NCI-H2227 (cell line): ENCODE measurements around the gene EPB41L4A.
"Not testable (repeated sequence)": the region's sequence is repeated elsewhere in the genome, so short reads cannot be mapped to it uniquely, and the experiment has no call there.

Experiments used
- DNase-seq: peaks from one replicate; lab custom pipeline; 2025; ENCODE audit not compliant: unreplicated experiment; lab: John Stamatoyannopoulos, UW

The EPB41L4A gene, protein sequence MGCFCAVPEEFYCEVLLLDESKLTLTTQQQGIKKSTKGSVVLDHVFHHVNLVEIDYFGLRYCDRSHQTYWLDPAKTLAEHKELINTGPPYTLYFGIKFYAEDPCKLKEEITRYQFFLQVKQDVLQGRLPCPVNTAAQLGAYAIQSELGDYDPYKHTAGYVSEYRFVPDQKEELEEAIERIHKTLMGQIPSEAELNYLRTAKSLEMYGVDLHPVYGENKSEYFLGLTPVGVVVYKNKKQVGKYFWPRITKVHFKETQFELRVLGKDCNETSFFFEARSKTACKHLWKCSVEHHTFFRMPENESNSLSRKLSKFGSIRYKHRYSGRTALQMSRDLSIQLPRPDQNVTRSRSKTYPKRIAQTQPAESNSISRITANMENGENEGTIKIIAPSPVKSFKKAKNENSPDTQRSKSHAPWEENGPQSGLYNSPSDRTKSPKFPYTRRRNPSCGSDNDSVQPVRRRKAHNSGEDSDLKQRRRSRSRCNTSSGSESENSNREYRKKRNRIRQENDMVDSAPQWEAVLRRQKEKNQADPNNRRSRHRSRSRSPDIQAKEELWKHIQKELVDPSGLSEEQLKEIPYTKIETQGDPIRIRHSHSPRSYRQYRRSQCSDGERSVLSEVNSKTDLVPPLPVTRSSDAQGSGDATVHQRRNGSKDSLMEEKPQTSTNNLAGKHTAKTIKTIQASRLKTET

GRCh38 chr5:112419164-112419985 lies at the start of gene EPB41L4A:
EPB41L4A (minus strand) TSS chr5:112419277; CDS start chr5:112419039, 238 bp downstream.
- DNase-seq: peak; percentile 58

GRCh38 chr5:112467485-112467884 lies 48.4 kb upstream of the EPB41L4A start:
- DNase-seq: no peak

GRCh38 chr5:112466261-112466660 lies 47.2 kb upstream of the EPB41L4A start:
- not testable (repeated sequence) for DNase-seq

GRCh38 chr5:112447187-112447760 lies 28.2 kb upstream of the EPB41L4A start:
- not testable (repeated sequence) for DNase-seq

DNA sequence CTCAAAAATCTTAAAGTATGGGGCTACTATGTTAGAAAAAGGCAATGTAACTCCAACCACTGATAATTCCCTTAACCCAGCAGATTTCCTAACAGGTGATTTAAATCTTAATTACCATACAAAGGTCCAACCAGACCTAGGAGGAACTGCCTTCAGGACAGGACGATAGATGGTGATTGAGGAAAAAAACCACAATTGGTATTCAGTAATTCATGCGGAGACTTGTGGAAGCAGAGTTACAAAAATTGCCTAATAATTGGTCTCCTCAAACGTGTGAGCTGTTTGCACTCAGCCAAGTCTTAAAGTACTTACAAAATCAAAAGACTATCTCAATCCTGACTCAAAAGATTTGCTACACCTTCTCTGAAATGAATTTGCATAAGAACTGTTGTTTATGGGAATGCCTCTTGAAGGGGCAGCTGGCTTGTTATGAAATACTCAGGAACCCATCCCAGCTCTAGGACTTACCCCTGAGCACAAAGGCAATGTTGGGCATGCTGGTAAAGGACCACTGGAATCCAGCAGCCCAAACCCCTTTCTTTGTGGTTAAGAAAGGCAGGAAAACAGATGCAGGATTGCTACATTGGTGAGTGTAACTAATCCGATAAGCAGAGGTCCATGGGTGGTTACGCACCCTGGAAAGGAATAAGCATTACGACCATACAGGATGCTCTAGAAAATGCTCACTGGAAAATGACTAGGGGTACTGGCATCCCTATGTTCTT lies 26.7 kb upstream of the EPB41L4A start:
- DNase-seq: no peak

- DNase-seq: not testable (repeated sequence)
Observed at GRCh38 chr5:112443932-112444331, 24.9 kb upstream of the EPB41L4A start.

GRCh38 chr5:112440031-112440430 lies 21.0 kb upstream of the EPB41L4A start:
- no peak for DNase-seq

DNA sequence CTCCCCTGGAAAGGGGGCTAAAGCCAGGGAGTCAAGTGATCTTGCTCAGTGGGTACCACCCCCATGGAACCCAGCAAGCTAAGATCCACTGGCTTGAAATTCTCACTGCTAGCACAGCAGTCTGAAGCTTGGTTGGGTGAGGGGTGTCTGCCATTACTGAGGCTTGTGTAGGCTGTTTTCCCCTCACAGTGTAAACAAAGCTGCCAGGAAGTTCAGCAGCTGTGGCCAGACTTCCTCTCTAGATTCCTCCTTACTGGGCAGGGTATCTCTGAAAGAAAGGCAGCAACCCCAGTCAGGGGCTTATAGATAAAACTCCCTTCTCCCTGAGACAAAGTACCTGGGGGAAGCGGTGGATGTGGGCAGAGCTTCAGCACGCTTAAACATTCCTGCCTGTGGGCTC lies 17.1 kb upstream of the EPB41L4A start:
- DNase-seq: no peak

GRCh38 chr5:112434641-112435040 lies 15.6 kb upstream of the EPB41L4A start:
- DNase-seq: no peak

DNA sequence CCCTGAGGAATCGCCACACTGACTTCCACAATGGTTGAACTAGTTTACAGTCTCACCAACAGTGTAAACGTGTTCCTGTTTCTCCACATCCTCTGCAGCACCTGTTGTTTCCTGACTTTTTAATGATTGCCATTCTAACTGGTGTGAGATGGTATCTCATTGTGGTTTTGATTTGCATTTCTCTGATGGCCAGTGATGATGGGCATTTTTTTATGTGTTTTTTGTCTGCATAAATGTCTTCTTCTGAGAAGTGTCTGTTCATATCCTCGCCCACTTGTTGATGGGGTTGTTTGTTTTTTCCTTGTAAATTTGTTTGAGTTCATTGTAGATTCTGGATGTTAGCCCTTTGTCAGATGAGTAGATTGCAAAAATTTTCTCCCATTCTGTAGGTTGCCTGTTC lies 7.1 kb upstream of the EPB41L4A start:
- not testable (repeated sequence) for DNase-seq

GRCh38 chr5:112419986-112420864 lies 1.1 kb upstream of the EPB41L4A start:
- peak; percentile 83 for DNase-seq

DNA sequence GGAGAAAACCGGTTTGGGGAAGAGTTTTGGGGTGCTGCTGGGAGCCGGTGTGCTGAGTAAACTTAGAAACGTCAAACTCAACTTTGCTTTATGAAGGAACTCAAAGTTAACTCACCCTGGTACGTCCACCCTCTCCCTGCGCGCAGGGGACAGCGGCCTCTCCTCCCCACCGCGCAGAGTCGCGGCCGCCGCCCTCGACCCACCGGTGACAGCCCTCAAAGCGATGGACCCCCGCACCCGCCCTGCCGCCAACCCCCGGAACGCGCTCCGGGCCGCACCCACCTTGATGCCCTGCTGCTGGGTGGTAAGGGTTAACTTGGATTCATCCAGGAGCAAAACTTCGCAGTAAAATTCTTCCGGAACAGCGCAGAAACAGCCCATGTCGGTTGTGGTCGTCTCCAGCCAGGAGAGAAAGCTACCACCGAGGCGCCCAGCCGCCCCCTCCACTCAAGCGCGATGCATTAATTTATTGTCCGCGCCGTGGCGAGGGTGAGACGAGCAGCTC lies 366 bp downstream of the EPB41L4A start:
- DNase-seq: no peak

DNA sequence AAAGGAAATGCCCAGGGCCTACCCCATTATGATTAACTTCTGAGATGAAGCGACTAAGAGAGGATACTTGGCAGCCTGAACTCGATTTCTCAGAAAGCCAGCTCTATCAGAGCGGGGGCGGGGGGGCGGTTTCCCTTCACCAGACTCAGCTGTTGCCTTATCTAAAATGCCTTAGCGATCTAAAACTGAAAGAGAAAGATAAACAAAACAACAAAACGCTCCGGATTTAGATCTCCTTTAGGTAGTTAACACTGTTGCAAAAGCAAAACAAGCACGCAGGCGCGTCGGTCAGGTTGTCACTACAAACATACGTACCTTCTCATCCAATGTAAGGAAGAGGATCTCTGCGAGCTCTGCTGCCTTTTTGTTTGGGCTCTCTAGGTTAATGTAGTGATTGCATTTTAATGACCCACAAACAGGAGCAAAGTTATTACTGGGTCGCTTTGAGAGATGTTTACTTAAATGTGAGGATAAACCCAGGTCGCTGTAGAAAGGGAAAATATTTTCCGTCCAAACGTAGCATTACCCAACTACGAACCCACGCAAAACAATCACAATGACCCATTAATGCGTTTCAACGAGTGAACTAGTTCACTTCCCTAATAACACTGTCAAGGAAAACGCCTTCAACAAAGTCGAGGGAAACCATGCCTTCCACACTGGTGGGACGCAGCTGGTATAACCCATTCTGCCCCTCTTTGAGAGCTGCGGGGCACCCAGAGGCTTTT lies 982 bp downstream of the EPB41L4A start:
- DNase-seq: peak; percentile 27

- no peak for DNase-seq
Observed at GRCh38 chr5:112415552-112415951, 3.5 kb downstream of the EPB41L4A start.

- no peak for DNase-seq
Observed at GRCh38 chr5:112413611-112414010, 5.5 kb downstream of the EPB41L4A start.

DNA sequence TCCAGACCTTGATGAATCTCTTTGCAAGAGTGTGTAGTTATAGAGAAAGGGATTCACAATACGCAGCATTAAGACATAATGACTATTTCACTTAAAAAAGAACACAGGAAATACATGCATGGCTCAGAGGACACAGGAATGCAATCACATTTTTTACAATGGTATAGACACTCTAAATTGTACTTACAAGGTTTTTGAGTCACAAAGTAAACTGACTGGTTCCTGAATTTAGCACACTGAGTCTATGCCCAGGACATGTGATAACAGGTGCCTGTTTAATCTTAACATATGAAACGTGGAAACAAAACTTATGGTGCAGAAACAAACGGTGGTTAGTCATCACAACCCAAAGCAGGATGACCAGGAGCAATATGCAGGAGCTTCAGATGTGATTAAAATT lies 6.7 kb downstream of the EPB41L4A start:
- no peak for DNase-seq

GRCh38 chr5:112411903-112412302 lies 7.2 kb downstream of the EPB41L4A start:
- no peak for DNase-seq

DNA sequence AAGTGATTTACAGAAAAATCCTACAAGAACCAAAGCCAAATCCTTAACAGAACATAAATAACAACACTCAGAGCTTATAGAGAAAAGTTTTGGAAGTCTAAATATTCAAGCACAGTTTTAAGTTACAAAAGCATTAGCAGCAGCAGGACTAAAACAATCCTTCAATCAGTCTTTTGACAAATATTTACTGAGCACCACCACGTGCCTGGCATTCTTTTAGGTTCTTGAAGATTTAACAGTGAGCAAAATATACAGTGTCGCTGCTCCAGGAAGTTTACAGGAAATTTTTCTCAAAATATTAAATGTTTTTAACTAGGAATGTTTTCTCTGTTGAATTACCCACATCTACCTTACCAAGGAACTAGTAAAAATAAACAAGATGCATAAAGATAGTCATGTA lies 11.4 kb downstream of the EPB41L4A start:
- no peak for DNase-seq

DNA sequence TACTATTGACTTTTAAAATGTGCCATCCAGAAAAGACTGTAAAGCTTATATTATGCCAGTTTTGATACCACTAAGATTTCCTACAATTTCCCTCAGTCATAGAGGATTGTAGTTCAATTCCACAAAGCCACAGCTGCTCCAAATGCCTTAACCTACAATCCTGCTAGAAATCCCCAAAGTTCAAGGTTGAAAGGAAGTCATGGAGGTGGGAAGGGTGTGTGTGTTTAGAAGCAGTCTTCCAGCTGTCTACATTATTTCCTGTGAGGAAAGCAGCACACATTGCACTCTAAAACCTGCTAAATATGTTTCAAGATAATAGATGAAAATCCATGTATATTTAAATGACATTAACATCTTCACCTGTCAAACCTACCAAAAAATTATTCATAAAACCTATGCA lies 11.8 kb downstream of the EPB41L4A start:
- no peak for DNase-seq
